Measurements from ENCODE around the gene LCAT. TPM values are rescaled to one million over a fixed set of nuclear protein-coding genes. Genes with fewer than 3 reads are reported as not detected.

The LCAT gene
- total and polyA plus RNA-seq, 9 of the 15 experiments (the other 6 are each of a cell fraction or from before 2014, with no cell fraction given), result 0.46 to 21.0 (median 5.0) TPM

- ATAC-seq, result peak; percentile 93
- no peak overlapping the region; a peak in 1 of 4 replicates for H3K9ac ChIP-seq (ENCODE audit: insufficient read depth in 1 of 2, low read depth in 2 of 2, low read length in 2 of 2)
- H3K27me3 ChIP-seq (ENCODE audit: control insufficient read depth in 2 of 2, insufficient read depth in 2 of 2, low read length in 2 of 2), result no peaks in the 10 kb centered on the region
- peak; percentile 75 to 81 (median 79) for DNase-seq (ENCODE audit: extremely low read depth in 1 of 4, low spot score in 3 of 4)
- no peaks in the 10 kb centered on the region for H3K9me1 ChIP-seq (ENCODE audit: control insufficient read depth, insufficient read depth, low read length)
- BruUV-seq (replicated peaks), result no TSS peak
- intact Hi-C loops (cut with micrococcal nuclease), result loop anchor here (1.0 to 2.0 kb wide), 3 partner anchors 45 to 256 kb away; no protein-coding TSS in a partner anchor
- no peak overlapping the region for H2AFZ ChIP-seq (ENCODE audit: low read depth, low read length)
- peaks cover 4% of the 10 kb centered on the region; the same call in 2 of the 3 replicates for H3K79me2 ChIP-seq (ENCODE audit: control insufficient read depth, insufficient read depth, low read length)
- no peak overlapping the region for H3K4me3 ChIP-seq
- 32% methylated on average over 16 of the region's 16 CpGs for WGBS (ENCODE audit: insufficient coverage, low coverage, missing lambda C conversion rate)
- in situ Hi-C loops (cut with MboI), result loop anchor here (5.0 to 10.0 kb wide), 3 partner anchors 111 to 404 kb away; partner anchors contain the start of genes C16orf86, ENKD1 and RIPOR1
- H3K27ac ChIP-seq (ENCODE audit: extremely low read depth, low read depth, low read length), result no peak overlapping the region
- POLR2A ChIA-PET, result interaction anchor here (0.6 kb wide), 1 partner anchor 20 kb away, joined by 3 read pairs; no protein-coding TSS in a partner anchor
- H3K36me3 ChIP-seq (ENCODE audit: control insufficient read depth, insufficient read depth, low read length), result peaks cover 22% of the 10 kb centered on the region; the same call in 2 of the 3 replicates
- H3K9me3 ChIP-seq (replicated peaks; ENCODE audit: control insufficient read depth, insufficient read depth, low read depth, low read length), result no peaks in the 10 kb centered on the region
- CTCF ChIA-PET (ENCODE audit: low intra/inter-chr PET ratio), result interaction anchor here (1.2 to 3.8 kb wide), 6 partner anchors 9 to 407 kb away, joined by 4 to 35 read pairs (median 15); partner anchors contain the start of gene NRN1L
- no peak overlapping the region for H3K4me2 ChIP-seq (ENCODE audit: insufficient read depth, low read length)
- H3K4me1 ChIP-seq (replicated peaks in 1 of 2; ENCODE audit: control insufficient read depth in 2 of 2, insufficient read depth in 2 of 2, low read length in 2 of 2), result peaks cover 1 to 33% of the 10 kb centered on the region in 2 experiments; a peak in 3 of 5 replicates
- FAIRE-seq, result peak; percentile 95
- H4K20me1 ChIP-seq (replicated peaks; ENCODE audit: control insufficient read depth, insufficient read depth, low read length), result peaks cover 3% of the 10 kb centered on the region; the same call in 1 of the 2 replicates
- TF ChIP-seq POLR2G (IDR thresholded peaks at IDR 0.05; ENCODE audit: low read depth, low read length), result peak; percentile 39; the same call in 1 of the 2 replicates
- TF ChIP-seq RAD21 (CRISPR knock-in tag; conservative IDR thresholded peaks at IDR 0.05 in 1 of 2, IDR thresholded peaks at IDR 0.05 in 1 of 2), result peak; percentile 87 to 95
- no peak for TF ChIP-seq SP2 (IDR thresholded peaks at IDR 0.05; ENCODE audit: extremely low read depth, low read depth, low read length, poor library complexity, severe bottlenecking)
- TF ChIP-seq MAZ (CRISPR knock-in tag; conservative IDR thresholded peaks at IDR 0.05 in 1 of 2, IDR thresholded peaks at IDR 0.05 in 1 of 2), result 0 out of 4 replicates have a peak, but pooled peaks of 1 of the 2 experiments have one; percentile 23
- peak; percentile 94 for TF ChIP-seq STAG1 (CRISPR knock-in tag; IDR thresholded peaks at IDR 0.05; ENCODE audit: borderline replicate concordance)
- 0 out of 2 replicates have a peak, but pooled peaks have one; percentile 43 for TF ChIP-seq ZKSCAN1 (IDR thresholded peaks at IDR 0.05; ENCODE audit: low read depth, low read length)
- TF ChIP-seq REST (IDR thresholded peaks at IDR 0.05; ENCODE audit: borderline replicate concordance), result peak; percentile 89
- no peak for TF ChIP-seq REST (CRISPR knock-in tag; IDR thresholded peaks at IDR 0.05; ENCODE audit: low read depth)
- 0 out of 2 replicates have a peak, but pooled peaks have one; percentile 7 for TF ChIP-seq ZNF282 (CRISPR knock-in tag; IDR thresholded peaks at IDR 0.05)
- peak; percentile 22 for TF ChIP-seq POU5F1 (IDR thresholded peaks at IDR 0.05; ENCODE audit: borderline replicate concordance, low read depth, low read length, partially characterized antibody)
- peak; percentile 42; the same call in 1 of the 2 replicates for TF ChIP-seq ZEB2 (IDR thresholded peaks at IDR 0.05)
- 0 out of 3 replicates have a peak, but pooled peaks of 1 of the 2 experiments have one; percentile 16 for TF ChIP-seq CBX3 (IDR thresholded peaks at IDR 0.05; ENCODE audit: borderline replicate concordance in 1 of 2, low read length in 2 of 2)
Measured at GRCh38 chr16:67928561-67929364, 15.2 kb downstream of the LCAT start.
